ENCODE results near the gene ELK4.

The ELK4 gene

GRCh38 chr1:205629751-205630150 is 2.1 kb downstream of the ELK4 start:
- H3K27me3 Mint-ChIP-seq (ENCODE audit: low read depth) = no peaks in the 10 kb centered on the region
- DNase-seq (ENCODE audit: low spot score) = no peak
- peak overlapping the region; percentile 97 for H3K27ac Mint-ChIP-seq
- peaks cover 46% of the 10 kb centered on the region for H3K4me1 Mint-ChIP-seq (ENCODE audit: low read depth)
- no peaks in the 10 kb centered on the region for H3K9me3 Mint-ChIP-seq
- H3K4me3 Mint-ChIP-seq = peak overlapping the region; percentile 90
- peaks cover 29% of the 10 kb centered on the region for H3K36me3 Mint-ChIP-seq (ENCODE audit: low read depth)

GRCh38 chr1:205627956-205628355 is 3.9 kb downstream of the ELK4 start:
- H3K36me3 Mint-ChIP-seq (ENCODE audit: low read depth) = peaks cover 41% of the 10 kb centered on the region
- no peak for DNase-seq (ENCODE audit: low spot score)
- H3K4me3 Mint-ChIP-seq = peak overlapping the region; percentile 57
- no peak overlapping the region for H3K27ac Mint-ChIP-seq
- no peaks in the 10 kb centered on the region for H3K27me3 Mint-ChIP-seq (ENCODE audit: low read depth)
- H3K4me1 Mint-ChIP-seq (ENCODE audit: low read depth) = peaks cover 46% of the 10 kb centered on the region
- H3K9me3 Mint-ChIP-seq = no peaks in the 10 kb centered on the region

- no peak for DNase-seq (ENCODE audit: low spot score)
- H3K27ac Mint-ChIP-seq = peak overlapping the region; percentile 53
- no peaks in the 10 kb centered on the region for H3K27me3 Mint-ChIP-seq (ENCODE audit: low read depth)
- peaks cover 44% of the 10 kb centered on the region for H3K36me3 Mint-ChIP-seq (ENCODE audit: low read depth)
- peaks cover 40% of the 10 kb centered on the region for H3K4me1 Mint-ChIP-seq (ENCODE audit: low read depth)
- peak overlapping the region; percentile 16 for H3K4me3 Mint-ChIP-seq
- no peaks in the 10 kb centered on the region for H3K9me3 Mint-ChIP-seq
Observed at GRCh38 chr1:205626216-205626615, 5.6 kb downstream of the ELK4 start.

- H3K4me3 Mint-ChIP-seq = no peak overlapping the region
- no peak overlapping the region for H3K27ac Mint-ChIP-seq
- no peak for DNase-seq (ENCODE audit: low spot score)
- no peaks in the 10 kb centered on the region for H3K9me3 Mint-ChIP-seq
- peaks cover 53% of the 10 kb centered on the region for H3K36me3 Mint-ChIP-seq (ENCODE audit: low read depth)
- no peaks in the 10 kb centered on the region for H3K27me3 Mint-ChIP-seq (ENCODE audit: low read depth)
- peaks cover 33% of the 10 kb centered on the region for H3K4me1 Mint-ChIP-seq (ENCODE audit: low read depth)
Observed at GRCh38 chr1:205623646-205624045, 8.2 kb downstream of the ELK4 start.

GRCh38 chr1:205620269-205620668 is 11.5 kb downstream of the ELK4 start:
- H3K4me3 Mint-ChIP-seq = no peak overlapping the region

GRCh38 chr1:205619376-205619775 is 12.4 kb downstream of the ELK4 start:
- H3K27me3 Mint-ChIP-seq (ENCODE audit: low read depth) = no peaks in the 10 kb centered on the region
- no peak overlapping the region for H3K27ac Mint-ChIP-seq
- DNase-seq (ENCODE audit: low spot score) = no peak
- peaks cover 12% of the 10 kb centered on the region for H3K4me1 Mint-ChIP-seq (ENCODE audit: low read depth)
- H3K4me3 Mint-ChIP-seq = no peak overlapping the region
- no peaks in the 10 kb centered on the region for H3K9me3 Mint-ChIP-seq
- peaks cover 56% of the 10 kb centered on the region for H3K36me3 Mint-ChIP-seq (ENCODE audit: low read depth)

More at GRCh38 chr1:205620269-205620668, 11.5 kb downstream of the ELK4 start:
- H3K4me1 Mint-ChIP-seq (ENCODE audit: low read depth) = peaks cover 13% of the 10 kb centered on the region
- H3K36me3 Mint-ChIP-seq (ENCODE audit: low read depth) = peaks cover 55% of the 10 kb centered on the region
- DNase-seq (ENCODE audit: low spot score) = no peak
- H3K27me3 Mint-ChIP-seq (ENCODE audit: low read depth) = no peaks in the 10 kb centered on the region
- no peaks in the 10 kb centered on the region for H3K9me3 Mint-ChIP-seq
- no peak overlapping the region for H3K27ac Mint-ChIP-seq

GRCh38 chr1:205616563-205617293 is 15.1 kb downstream of the ELK4 start:
- H3K27ac Mint-ChIP-seq = no peak overlapping the region
- peaks cover 58% of the 10 kb centered on the region for H3K36me3 Mint-ChIP-seq (ENCODE audit: low read depth)
- H3K9me3 Mint-ChIP-seq = no peaks in the 10 kb centered on the region

GRCh38 chr1:205615789-205616188 is 16.0 kb downstream of the ELK4 start:
- Mint-ChIP-seq H3K4me3 (no peak overlapping the region), H3K4me1 (ENCODE audit: low read depth) (peaks cover 33% of the 10 kb centered on the region), H3K36me3 (ENCODE audit: low read depth) (peaks cover 59% of the 10 kb centered on the region), H3K9me3 (no peaks in the 10 kb centered on the region), H3K27ac (no peak overlapping the region), H3K27me3 (ENCODE audit: low read depth) (no peaks in the 10 kb centered on the region)
- no peak for DNase-seq (ENCODE audit: low spot score)

More at GRCh38 chr1:205616563-205617293, 15.1 kb downstream of the ELK4 start:
- no peak for DNase-seq (ENCODE audit: low spot score)
- Mint-ChIP-seq H3K4me1 (ENCODE audit: low read depth) (peaks cover 24% of the 10 kb centered on the region), H3K27me3 (ENCODE audit: low read depth) (no peaks in the 10 kb centered on the region), H3K4me3 (no peak overlapping the region)

- Mint-ChIP-seq H3K9me3 (no peaks in the 10 kb centered on the region), H3K27ac (no peak overlapping the region), H3K4me1 (ENCODE audit: low read depth) (peaks cover 45% of the 10 kb centered on the region), H3K36me3 (ENCODE audit: low read depth) (peaks cover 49% of the 10 kb centered on the region), H3K4me3 (no peak overlapping the region), H3K27me3 (ENCODE audit: low read depth) (no peaks in the 10 kb centered on the region)
- no peak for DNase-seq (ENCODE audit: low spot score)
Observed at GRCh38 chr1:205613854-205614412, 17.9 kb downstream of the ELK4 start.

GRCh38 chr1:205612556-205612955 is 19.3 kb downstream of the ELK4 start:
- Mint-ChIP-seq H3K36me3 (ENCODE audit: low read depth) (peaks cover 54% of the 10 kb centered on the region), H3K4me1 (ENCODE audit: low read depth) (peaks cover 50% of the 10 kb centered on the region), H3K4me3 (no peak overlapping the region), H3K27ac (no peak overlapping the region), H3K9me3 (no peaks in the 10 kb centered on the region), H3K27me3 (ENCODE audit: low read depth) (no peaks in the 10 kb centered on the region)
- DNase-seq (ENCODE audit: low spot score) = no peak

GRCh38 chr1:205612104-205612503 is 19.7 kb downstream of the ELK4 start:
- Mint-ChIP-seq H3K9me3 (no peaks in the 10 kb centered on the region), H3K4me1 (ENCODE audit: low read depth) (peaks cover 50% of the 10 kb centered on the region), H3K27ac (no peak overlapping the region), H3K36me3 (ENCODE audit: low read depth) (peaks cover 55% of the 10 kb centered on the region), H3K27me3 (ENCODE audit: low read depth) (no peaks in the 10 kb centered on the region), H3K4me3 (no peak overlapping the region)
- no peak for DNase-seq (ENCODE audit: low spot score)

GRCh38 chr1:205610901-205611466 is 20.8 kb downstream of the ELK4 start:
- DNase-seq (ENCODE audit: low spot score) = no peak

GRCh38 chr1:205610036-205610435 is 21.8 kb downstream of the ELK4 start:
- H3K27me3 Mint-ChIP-seq (ENCODE audit: low read depth) = no peaks in the 10 kb centered on the region
- no peak overlapping the region for H3K27ac Mint-ChIP-seq
- peaks cover 41% of the 10 kb centered on the region for H3K36me3 Mint-ChIP-seq (ENCODE audit: low read depth)
- H3K4me1 Mint-ChIP-seq (ENCODE audit: low read depth) = peaks cover 44% of the 10 kb centered on the region
- no peak for DNase-seq (ENCODE audit: low spot score)
- H3K4me3 Mint-ChIP-seq = no peak overlapping the region
- no peaks in the 10 kb centered on the region for H3K9me3 Mint-ChIP-seq

More at GRCh38 chr1:205610901-205611466, 20.8 kb downstream of the ELK4 start:
- H3K4me3 Mint-ChIP-seq = peak overlapping the region; percentile 0
- H3K27me3 Mint-ChIP-seq (ENCODE audit: low read depth) = no peaks in the 10 kb centered on the region
- H3K36me3 Mint-ChIP-seq (ENCODE audit: low read depth) = peaks cover 48% of the 10 kb centered on the region
- H3K27ac Mint-ChIP-seq = peak overlapping the region; percentile 33
- no peaks in the 10 kb centered on the region for H3K9me3 Mint-ChIP-seq
- H3K4me1 Mint-ChIP-seq (ENCODE audit: low read depth) = peaks cover 45% of the 10 kb centered on the region

- Mint-ChIP-seq H3K4me3 (no peak overlapping the region), H3K27me3 (ENCODE audit: low read depth) (no peaks in the 10 kb centered on the region), H3K27ac (no peak overlapping the region), H3K9me3 (no peaks in the 10 kb centered on the region), H3K36me3 (ENCODE audit: low read depth) (peaks cover 32% of the 10 kb centered on the region), H3K4me1 (ENCODE audit: low read depth) (peaks cover 22% of the 10 kb centered on the region)
- no peak for DNase-seq (ENCODE audit: low spot score)
Observed at GRCh38 chr1:205604825-205605505, 26.8 kb downstream of the ELK4 start.

All from T-helper 2 cell treated with Interferon-gamma antibody and Interleukin-4, amounts not matched to agents 5 μg/mL and 100 μg/mL, for 36 hours (primary cell).